Osteoblast (primary cell): ENCODE results near the gene APBA2. TPM values are rescaled to one million over a fixed set of nuclear protein-coding genes. Genes with fewer than 3 reads are reported as not detected.

Experiments
- DNase-seq: peaks from one replicate; pipeline ENCODE4 v3.0.0; 2011; ENCODE audit warnings: low spot score, mixed read lengths; ENCODE audit not compliant: insufficient read length; ENCODE audit errors: missing footprints
- H2AFZ ChIP-seq: 2 replicates; pipeline ENCODE4 v1.6.0; 2011; ENCODE audit warnings: mild to moderate bottlenecking, low read length
- H3K27ac ChIP-seq: 2 replicates; pipeline ENCODE4 v1.5.1; 2011; ENCODE audit warnings: mild to moderate bottlenecking, low read depth, low read length, moderate library complexity
- H3K27me3 ChIP-seq: 2 replicates; pipeline ENCODE4 v1.6.0; 2012; ENCODE audit warnings: mild to moderate bottlenecking, control low read depth, inconsistent platforms, low read length, moderate library complexity; ENCODE audit not compliant: insufficient read depth
- H3K36me3 ChIP-seq: 2 replicates; pipeline ENCODE4 v1.5.1; 2011; ENCODE audit warnings: mild to moderate bottlenecking, low read length, control low read depth, moderate library complexity; ENCODE audit not compliant: insufficient read depth
- H3K4me1 ChIP-seq: 2 replicates; pipeline ENCODE4 v1.5.1; 2011; ENCODE audit warnings: mild to moderate bottlenecking, low read length, control low read depth, moderate library complexity; ENCODE audit not compliant: insufficient read depth
- H3K4me2 ChIP-seq: 2 replicates; pipeline ENCODE4 v1.6.0; 2011; ENCODE audit warnings: mild to moderate bottlenecking, low read length; ENCODE audit not compliant: insufficient read depth
- H3K4me3 ChIP-seq: fragments of 200-600 bp; sonication (generic); 3 replicates; pipeline ENCODE4 v1.5.1; 2012; ENCODE audit warnings: mild to moderate bottlenecking, low read length, inconsistent platforms; ENCODE audit not compliant: insufficient read depth
- H3K79me2 ChIP-seq: 2 replicates; pipeline ENCODE4 v1.6.0; 2012; ENCODE audit warnings: mild to moderate bottlenecking, low read length, control low read depth, inconsistent platforms; ENCODE audit not compliant: insufficient read depth
- H3K9me3 ChIP-seq: 2 replicates; pipeline ENCODE4 v1.5.1; 2011; ENCODE audit warnings: low read depth, low read length, control low read depth
- H4K20me1 ChIP-seq: 2 replicates; pipeline ENCODE4 v1.6.0; 2012; ENCODE audit warnings: mild to moderate bottlenecking, low read length, control low read depth; ENCODE audit not compliant: insufficient read depth
- total RNA-seq: library from RNA; depleted of rRNA; stranded (reverse); fragments of >200 nt; gene quantifications from 2 replicates; pipeline ENCODE4 v1.2.3, GENCODE V29; 2012
- TF ChIP-seq, protein P1 (sequence below): IDR thresholded peaks from 2 replicates; pipeline ENCODE4 v1.5.1; 2011; ENCODE audit warnings: mild to moderate bottlenecking, low read depth, low read length, moderate library complexity; ENCODE audit errors: extremely low read depth

APBA2 gene
- total RNA-seq, 1 donor = 6.2 TPM

DNA sequence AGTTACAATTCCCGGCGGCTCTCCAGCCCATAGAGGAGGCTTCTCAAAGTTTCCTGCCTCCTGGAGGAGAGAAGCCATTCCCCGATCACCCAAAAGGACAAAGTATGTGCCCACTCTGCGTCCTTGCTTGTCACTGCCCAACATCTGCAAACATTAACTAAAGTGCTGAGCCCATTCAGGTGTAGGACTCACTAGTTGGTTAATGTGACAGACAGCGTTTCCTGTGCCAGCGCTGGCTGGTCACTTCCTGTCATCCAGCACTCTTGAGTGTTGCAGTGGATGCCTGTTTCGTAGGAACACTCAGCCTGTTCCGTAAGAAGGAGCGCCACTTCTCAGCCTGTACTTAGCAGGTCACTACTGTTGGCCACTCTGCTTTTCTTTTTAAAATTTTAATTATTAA is 100.3 kb downstream of the APBA2 start:
- Histone ChIP-seq H3K4me1 (no peaks in the 10 kb centered on the region), H3K27me3 (no peaks in the 10 kb centered on the region), H4K20me1 (no peaks in the 10 kb centered on the region), H3K27ac (no peak overlapping the region), H3K4me3 (no peak overlapping the region), H2AFZ (no peak overlapping the region), H3K79me2 (no peaks in the 10 kb centered on the region), H3K36me3 (no peaks in the 10 kb centered on the region), H3K9me3 (no peaks in the 10 kb centered on the region), H3K4me2 (no peak overlapping the region)
- TF ChIP-seq, protein P1, sequence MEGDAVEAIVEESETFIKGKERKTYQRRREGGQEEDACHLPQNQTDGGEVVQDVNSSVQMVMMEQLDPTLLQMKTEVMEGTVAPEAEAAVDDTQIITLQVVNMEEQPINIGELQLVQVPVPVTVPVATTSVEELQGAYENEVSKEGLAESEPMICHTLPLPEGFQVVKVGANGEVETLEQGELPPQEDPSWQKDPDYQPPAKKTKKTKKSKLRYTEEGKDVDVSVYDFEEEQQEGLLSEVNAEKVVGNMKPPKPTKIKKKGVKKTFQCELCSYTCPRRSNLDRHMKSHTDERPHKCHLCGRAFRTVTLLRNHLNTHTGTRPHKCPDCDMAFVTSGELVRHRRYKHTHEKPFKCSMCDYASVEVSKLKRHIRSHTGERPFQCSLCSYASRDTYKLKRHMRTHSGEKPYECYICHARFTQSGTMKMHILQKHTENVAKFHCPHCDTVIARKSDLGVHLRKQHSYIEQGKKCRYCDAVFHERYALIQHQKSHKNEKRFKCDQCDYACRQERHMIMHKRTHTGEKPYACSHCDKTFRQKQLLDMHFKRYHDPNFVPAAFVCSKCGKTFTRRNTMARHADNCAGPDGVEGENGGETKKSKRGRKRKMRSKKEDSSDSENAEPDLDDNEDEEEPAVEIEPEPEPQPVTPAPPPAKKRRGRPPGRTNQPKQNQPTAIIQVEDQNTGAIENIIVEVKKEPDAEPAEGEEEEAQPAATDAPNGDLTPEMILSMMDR = no peak
- no peak for DNase-seq

DNA sequence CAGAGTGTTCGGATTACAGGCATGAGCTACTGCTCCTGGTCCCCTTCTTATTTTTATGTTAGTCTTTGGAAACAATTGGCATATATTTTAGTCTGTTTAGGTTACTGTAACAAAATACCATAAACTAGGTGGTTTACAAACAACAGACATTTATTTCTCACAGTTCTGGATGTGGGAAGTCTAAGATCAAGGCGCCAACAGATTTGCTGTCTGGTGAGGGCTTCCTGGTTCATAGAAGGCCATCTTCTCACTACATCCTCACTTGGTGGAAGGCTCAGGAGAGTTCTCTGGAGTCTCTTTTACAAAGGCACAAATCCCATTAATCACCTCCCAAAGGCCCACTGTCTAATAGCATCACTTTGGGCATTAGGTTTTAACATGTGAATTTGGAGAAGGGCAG is 101.0 kb downstream of the APBA2 start:
- no peaks in the 10 kb centered on the region for H3K9me3 ChIP-seq
- H3K4me3 ChIP-seq = no peak overlapping the region
- no peaks in the 10 kb centered on the region for H3K27me3 ChIP-seq
- TF ChIP-seq, protein P1 = no peak
- H3K27ac ChIP-seq = no peak overlapping the region
- H3K4me2 ChIP-seq = no peak overlapping the region
- H4K20me1 ChIP-seq = no peaks in the 10 kb centered on the region
- no peaks in the 10 kb centered on the region for H3K79me2 ChIP-seq
- H2AFZ ChIP-seq = no peak overlapping the region
- H3K36me3 ChIP-seq = no peaks in the 10 kb centered on the region
- no peak for DNase-seq
- no peaks in the 10 kb centered on the region for H3K4me1 ChIP-seq

DNA sequence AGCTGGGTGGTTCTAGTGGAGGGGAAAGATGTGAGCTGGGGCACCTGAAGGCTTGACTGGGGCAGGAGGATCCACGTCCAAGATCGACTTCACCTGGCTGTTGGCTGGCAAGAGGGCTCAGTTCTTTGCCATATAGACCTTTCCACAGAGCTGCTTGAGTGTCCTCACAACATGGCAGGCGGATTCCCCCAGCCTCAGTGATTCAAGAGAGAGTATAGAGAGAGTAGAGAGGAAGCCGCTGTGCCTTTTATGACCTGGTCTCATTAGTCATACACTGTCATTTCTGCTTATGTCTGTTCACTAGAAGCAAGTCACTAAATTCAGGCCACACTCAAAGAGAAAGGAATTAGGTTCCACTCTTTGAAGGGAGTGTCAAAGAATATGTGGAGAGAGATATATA is 101.6 kb downstream of the APBA2 start:
- no peaks in the 10 kb centered on the region for H3K27me3 ChIP-seq
- H3K4me2 ChIP-seq = no peak overlapping the region
- no peak for DNase-seq
- H3K4me1 ChIP-seq = no peaks in the 10 kb centered on the region
- no peaks in the 10 kb centered on the region for H3K79me2 ChIP-seq
- H2AFZ ChIP-seq = no peak overlapping the region
- H3K4me3 ChIP-seq = no peak overlapping the region
- H3K27ac ChIP-seq = no peak overlapping the region
- H3K36me3 ChIP-seq = no peaks in the 10 kb centered on the region
- TF ChIP-seq, protein P1 = no peak
- no peaks in the 10 kb centered on the region for H4K20me1 ChIP-seq
- H3K9me3 ChIP-seq = no peaks in the 10 kb centered on the region

DNA sequence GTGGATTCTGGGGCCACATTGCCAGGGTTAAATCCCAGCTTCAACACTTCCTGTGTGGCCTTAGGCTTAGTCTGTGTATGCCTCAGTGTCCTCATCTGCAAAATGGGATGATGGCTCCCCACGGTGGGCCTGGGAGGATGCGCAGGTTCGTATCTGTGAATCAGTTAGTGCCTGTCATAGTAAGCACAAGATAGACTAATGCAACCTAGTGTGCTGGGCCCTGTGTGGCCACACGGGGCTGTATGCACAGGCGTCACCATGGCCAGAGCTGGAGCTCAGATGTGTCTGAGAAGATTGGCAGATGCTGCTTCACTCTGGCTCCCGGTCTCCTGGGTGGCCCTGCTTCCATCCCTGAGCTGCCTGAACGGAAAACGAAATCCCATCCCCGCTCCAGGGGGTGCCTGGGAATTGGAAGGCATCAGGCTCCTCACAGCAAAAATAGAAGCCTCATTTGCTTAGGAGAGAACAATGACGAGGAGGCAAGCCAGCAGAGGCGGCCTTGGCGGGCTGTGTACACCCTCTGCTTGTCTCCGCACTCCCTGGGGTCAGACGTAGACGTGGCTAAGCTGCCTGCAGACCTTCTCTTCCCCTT is 103.6 kb downstream of the APBA2 start:
- Histone ChIP-seq H3K9me3 (no peaks in the 10 kb centered on the region), H3K27ac (no peak overlapping the region), H4K20me1 (no peaks in the 10 kb centered on the region), H3K36me3 (no peaks in the 10 kb centered on the region), H3K4me1 (no peaks in the 10 kb centered on the region), H3K27me3 (no peaks in the 10 kb centered on the region), H3K4me2 (no peak overlapping the region), H3K4me3 (no peak overlapping the region), H3K79me2 (no peaks in the 10 kb centered on the region), H2AFZ (no peak overlapping the region)
- TF ChIP-seq, protein P1 = peak; percentile 17
- DNase-seq = no peak
